ENCODE results near the gene NEK8.
"Not testable (repeated sequence)": the region's sequence is repeated elsewhere in the genome, so short reads cannot be mapped to it uniquely, and the experiment has no call there.

The NEK8 gene

DNA sequence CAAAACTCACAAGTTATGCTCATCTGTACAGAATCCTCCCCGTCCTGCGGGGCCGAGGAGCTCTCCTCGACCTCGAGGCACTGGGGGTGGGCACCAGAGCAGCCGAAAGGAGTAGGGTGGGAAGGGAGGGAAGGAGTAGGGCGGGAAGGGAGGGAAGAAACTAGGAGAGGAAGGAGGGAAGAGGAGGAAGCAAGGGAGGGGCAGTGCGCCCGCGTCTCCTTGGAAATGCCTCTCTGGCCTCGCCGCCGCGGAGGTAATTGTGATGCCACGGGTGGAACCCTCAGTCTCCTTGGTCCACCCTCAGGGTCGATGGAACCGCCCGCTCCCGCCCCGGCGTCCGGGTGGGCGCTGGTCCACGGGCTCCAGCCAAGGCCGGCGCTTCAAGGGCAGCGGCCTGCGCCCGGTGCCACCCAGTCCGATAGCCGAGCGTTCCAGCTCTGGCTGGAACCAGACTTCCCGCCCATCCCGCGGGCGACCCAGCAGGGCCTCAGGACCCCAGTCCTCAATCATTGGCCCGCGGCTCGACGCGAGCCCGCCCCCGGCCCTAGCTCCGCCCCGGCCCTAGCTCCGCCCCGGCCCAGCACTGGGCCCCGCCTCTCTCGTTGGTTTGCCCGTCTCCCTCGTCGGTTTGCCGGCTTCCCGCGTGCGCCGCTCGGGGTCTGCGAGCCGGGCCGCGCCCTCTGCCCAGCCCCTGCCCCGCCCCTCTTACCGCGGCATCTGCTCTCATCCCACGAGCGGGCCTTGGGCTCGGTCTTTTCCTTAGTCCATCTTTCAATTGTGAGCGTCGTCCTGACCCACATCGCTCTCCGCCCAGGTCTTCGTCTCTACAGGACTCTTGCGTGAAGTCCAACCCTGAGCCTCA lies 17.5 kb upstream of the NEK8 start:
- peak; percentile 100 for DNase-seq (ENCODE audit: low spot score)

DNA sequence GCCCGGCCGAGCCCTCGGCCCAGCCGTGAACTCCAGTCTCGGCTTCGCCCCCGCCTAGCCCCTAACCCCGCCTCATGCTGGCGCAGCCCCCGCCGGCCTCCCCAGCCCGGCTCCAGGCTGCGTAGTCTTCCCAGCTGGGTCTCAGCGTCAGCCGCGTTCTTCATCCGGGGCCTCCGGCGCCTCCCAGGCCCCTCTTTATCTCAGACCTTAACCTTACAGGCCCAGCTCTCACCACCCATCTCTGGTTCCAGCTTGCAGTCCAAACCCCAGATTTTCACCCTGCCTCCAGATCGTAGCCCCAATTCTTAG lies 16.9 kb upstream of the NEK8 start, which contains the start of gene PROCA1:
TSS of gene PROCA1 (minus strand) at position 166 of the 309 bp plus-strand sequence. CDS start 228 bp downstream, outside the sequence.
- no peak for DNase-seq (ENCODE audit: low spot score)

DNA sequence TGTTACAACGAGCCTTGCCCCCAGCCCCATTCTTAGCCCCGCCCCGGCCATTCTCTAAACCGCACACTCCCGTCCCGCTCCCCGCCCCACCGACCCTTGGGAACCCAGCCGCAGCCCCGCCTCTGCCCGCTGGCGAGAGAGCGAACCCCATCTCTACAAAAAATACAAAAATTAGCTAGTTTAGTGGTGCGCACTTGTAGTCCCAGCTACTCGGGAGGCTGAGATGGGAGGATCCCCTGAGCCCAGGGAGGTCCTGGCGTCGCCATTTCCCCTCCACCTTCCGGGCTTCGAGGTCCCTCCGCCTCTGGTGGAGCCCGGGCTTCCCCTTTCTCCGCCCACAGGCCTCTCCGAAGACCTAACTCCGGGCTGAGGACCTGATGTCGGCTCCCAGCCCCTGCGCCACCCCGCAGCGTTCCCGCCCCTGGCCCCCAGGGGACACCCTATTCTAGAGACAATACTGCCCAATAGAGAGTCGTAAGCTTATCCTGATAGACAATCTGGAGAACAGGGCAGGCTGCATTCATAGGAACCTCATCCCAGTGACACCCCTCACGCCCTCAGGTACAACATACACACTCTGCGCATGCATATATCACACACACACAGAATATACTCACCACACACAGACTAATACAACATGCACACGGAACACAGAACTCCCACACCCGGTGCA lies 16.4 kb upstream of the NEK8 start:
- peak; percentile 85 for DNase-seq (ENCODE audit: low spot score)

DNA sequence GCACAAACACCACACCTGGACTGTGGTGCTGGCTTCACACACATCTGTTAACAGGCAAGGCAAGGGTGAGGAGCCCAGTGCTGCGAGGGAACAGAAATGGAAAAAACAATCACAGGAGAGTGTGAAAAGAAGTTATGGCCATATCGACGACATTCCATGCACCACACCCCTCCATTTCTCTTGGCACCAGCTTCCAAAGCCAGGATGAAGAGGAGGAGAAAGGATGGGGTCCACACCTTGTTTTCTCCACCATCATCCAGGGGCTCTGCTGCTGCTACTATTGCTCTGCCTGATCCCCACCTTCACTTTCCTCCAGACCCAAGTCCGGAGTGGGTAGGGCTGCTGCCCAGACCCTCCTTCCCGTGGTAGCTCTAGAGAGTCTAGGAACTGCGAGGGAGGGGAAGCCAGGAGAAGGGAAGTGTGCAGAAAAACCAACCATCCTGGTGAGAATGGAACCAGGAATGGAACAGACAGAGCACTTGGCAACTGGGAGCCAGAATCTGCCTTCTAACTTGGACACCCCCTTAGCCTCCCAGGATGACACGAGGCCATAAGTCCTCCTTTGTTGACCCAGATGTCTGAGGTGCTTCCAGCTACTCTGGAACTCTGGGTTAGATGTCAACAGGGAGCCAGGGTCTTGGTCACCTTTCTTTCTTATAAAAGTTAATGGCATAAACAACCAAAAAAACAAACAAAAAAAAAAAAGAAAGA lies 15.7 kb upstream of the NEK8 start:
- DNase-seq (ENCODE audit: low spot score) = no peak

DNA sequence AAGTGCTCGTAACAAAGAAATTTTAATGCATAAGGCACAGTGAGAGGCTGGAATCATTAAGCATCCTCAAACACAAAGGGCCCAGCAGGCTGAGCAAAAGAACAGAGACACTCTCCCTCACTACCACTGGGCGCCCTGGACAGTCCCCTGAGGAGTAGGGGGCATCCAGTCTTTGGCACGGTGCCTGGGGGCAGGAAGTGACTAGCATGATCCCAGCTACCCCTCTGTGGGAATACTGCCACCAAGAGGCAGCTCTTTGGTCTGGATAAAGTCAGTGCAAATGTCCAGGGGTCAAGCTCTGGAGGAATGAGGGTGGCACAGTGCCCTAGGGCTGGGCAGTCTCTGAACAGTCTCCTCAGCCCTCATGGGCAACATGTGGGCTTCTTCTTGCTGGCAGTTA lies 14.3 kb upstream of the NEK8 start:
- DNase-seq (ENCODE audit: low spot score) = no peak

DNA sequence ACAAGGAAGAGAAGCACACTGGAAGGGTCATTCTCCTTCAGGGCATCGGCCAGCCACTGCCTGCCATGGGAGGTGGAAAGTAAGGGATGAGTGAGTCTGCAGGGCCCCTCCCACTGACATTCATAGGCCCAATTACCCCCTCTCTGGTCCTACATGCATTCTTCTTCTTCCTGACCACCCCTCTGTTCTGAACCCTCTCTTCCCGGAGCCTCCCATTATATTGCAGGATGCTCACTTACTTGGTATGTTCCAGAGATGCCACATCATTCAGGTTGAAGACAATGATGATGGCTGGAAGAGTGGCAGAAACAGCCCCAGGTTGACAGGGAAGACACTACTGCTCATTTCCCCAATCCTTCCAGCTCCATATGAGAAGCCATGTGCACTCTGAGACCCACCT lies 13.4 kb upstream of the NEK8 start:
- no peak for DNase-seq (ENCODE audit: low spot score)

DNA sequence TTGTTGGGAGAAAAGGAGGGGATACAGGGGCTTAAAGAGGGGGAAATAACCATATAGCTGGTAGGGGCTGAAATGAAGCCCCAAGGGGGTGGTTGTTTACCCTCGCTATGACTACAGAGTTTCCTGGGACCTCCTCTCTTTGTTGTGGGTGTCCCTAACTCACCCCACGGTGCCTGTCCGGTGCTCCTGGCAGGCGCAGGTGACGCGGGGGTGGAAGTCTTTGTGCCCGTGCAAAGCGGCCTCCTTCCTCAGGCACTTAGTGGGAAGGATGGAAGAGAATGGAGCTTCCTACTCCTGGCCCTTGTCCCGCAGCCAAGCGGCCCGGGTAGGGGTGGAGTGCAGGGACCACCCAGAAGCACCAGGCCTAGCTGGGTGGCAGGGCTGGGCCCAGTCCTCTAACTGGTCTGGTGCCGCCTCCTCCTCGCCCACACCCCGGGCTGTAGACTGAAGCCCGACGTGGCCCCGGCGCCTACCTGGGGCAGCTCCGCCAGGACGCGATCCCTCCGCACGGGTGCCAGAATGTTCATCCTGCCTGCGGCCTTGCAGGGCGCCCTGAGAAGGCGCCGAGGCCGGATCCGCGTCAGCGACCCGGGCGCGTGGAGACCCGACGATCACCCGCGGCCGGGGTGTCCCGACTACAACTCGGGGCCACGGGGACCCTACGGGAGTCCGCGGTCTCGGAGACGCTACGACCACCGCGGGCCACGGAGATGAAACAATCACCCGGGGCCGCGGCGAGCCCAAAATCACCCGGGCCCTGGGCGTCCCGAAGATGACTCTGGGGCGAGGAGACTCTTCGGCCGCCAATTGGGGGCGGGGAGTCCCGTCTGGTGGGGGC lies 11.6 kb upstream of the NEK8 start:
- peak; percentile 84 for DNase-seq (ENCODE audit: low spot score)

DNA sequence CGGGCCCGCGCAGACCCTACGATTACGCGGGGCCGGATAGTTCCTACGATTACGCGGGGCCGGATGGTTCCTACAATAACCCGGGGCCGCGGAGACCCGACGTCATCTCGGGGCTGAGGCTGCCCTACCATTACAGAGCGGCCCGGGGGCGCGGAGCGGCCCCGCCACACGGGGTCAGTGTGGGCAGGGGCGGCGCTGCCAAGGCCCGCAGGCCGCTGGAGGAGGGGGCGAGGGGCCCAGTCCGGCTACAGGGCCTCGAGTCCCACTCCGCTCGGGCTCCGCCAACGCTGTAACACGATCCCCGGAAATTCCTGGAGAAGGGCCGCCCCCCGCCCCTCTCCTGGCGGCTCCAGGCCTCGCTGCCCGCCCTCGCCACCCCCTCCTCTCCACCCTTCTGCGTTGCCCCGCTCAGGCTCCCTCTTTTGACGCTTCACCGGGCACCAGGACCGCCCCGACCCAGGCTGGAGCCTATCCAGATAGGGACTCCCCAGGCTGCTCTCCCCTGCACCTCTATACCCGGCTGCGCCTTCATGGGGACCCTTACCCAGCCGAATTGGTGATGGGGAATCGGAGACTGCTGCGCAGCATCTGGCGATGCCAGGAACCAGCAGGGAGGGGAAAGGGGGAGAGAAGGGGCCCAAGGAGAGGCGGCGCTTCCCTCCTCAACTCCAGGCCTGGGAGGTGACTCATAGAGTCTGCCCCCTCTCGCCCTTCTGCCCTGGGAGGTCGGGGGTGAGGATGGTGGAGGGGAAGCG lies 10.8 kb upstream of the NEK8 start, which contains the start of gene RAB34:
TSS of gene RAB34 (minus strand) at position 291 of the 755 bp plus-strand sequence. CDS start 602 bp downstream, outside the sequence.
- DNase-seq (ENCODE audit: low spot score) = peak; percentile 98

DNA sequence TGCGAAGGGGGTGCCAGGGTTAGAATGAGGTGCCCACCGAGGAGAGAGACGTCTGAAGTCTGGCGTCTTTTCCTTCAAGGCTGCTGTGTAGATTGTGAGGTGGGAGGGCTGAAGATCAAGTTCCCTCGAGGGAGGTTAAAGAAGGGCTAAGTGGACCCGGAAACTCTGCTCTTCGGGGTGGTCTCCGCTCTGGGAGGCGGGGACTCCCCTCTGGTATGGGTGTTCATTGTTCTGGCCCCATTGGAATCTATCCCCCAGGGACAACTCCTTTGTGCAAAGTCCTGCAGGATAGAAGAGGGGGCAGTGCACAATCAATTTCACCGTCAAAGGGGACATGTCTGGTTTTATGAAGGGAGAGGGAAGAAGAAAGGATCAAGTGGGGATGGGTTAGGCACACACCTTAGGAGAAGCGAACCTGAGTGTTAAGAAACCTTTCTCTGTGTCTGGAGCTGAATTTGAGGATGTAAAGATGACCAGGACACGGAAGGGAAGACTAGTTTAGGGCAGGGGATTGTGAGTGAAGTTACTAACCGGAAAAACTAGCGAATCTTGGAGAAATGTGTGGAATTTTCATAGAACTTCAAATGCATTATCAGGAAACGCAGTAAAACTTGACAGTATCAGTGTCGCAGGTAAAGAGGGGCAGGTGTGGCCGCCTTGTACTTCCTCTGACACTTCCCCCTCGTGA lies 10.1 kb upstream of the NEK8 start:
- no peak for DNase-seq (ENCODE audit: low spot score)

DNA sequence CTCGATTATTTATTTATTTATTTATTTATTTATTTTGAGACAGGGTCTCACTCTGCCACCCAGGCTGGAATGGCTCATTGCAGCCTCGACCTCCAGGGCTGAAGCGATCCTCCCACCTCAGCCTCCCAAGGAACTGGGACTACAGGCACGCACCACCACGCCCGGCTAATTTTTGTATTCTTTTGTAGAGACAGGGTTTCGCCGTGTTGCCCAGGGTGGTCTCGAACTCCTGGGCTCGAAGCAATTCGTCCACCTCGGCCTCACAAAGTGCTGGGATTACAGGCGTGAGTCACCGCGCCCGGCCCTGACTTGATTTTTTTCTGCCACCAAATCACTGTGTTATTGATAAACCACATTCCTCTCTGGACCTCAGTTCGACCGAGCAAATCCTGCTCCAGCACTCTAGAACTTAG lies 9.6 kb upstream of the NEK8 start:
- DNase-seq (ENCODE audit: low spot score) = no peak

DNA sequence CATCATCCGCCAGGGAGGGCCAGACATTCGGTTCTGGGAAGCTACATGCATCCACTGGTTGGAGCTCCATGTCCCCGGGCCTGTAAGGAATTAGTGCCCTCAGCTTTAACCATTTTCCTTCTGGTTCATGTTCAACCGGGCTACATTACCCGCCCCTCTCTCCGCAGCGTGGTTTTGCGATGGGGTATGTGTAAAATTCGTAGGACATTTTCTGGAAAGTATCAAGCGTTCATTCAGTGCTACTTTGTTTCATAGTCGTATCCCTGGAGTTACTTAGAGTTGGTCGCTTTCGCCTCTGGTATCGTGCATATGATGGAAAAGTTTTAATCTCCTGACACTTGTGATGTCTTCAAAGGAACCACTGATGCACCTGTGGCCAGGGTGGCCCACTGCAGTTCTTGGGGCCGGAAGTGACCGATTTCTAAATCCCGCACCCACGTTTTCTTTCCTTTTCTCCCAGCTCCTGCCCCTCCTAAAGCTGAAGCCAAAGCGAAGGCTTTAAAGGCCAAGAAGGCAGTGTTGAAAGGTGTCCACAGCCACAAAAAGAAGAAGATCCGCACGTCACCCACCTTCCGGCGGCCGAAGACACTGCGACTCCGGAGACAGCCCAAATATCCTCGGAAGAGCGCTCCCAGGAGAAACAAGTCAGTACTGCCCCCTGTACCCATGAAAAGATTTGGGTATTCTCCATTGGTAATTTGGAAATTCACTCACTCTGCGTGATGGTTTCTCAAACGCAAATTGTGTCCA lies 8.2 kb upstream of the NEK8 start:
- DNase-seq (ENCODE audit: low spot score) = no peak

DNA sequence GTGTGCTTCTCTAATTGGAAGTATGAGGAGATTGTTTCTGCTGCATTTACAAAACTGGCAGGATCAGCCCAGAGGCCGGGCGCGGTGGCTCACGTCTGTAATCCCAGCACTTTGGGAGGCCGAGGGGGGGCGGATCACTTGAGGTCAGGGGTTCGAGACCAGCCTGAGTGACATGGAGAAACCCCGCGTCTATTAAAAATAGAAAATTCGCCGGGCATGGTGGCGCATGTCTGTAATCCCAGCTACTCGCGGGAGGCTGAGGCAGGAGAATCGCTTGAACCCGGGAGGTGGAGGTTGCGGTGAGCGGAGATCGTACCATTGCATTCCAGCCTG lies 7.6 kb upstream of the NEK8 start:
- DNase-seq (ENCODE audit: low spot score) = not testable (repeated sequence)

DNA sequence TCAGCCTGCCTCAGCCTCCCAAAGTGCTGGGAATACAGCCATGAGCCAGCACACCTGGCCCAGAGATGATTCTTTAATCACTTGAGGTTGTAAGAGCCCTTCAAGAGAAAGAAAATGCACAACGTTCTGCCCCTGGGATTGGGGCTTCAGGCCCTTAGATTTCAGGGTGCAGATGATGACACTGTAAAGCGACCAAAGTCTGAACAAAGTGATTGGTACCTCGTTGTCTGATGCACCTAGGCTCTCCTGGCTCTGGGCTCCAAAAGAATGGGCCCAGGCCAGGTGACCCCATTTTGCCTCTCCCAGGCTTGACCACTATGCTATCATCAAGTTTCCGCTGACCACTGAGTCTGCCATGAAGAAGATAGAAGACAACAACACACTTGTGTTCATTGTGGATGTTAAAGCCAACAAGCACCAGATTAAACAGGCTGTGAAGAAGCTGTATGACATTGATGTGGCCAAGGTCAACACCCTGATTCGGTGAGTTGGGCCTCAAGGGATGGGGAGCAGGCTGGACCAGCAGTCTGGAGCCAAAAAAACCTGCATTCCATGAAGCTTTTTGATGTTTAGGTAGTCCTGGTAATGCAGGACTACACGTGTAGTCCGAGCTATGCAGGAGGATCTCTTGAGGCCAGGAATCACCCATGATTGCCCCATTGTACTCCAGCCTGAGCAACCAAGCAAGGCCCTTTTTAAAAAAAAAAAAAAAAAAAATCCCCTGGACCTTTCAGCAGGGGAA lies 6.0 kb upstream of the NEK8 start:
- no peak for DNase-seq (ENCODE audit: low spot score)

DNA sequence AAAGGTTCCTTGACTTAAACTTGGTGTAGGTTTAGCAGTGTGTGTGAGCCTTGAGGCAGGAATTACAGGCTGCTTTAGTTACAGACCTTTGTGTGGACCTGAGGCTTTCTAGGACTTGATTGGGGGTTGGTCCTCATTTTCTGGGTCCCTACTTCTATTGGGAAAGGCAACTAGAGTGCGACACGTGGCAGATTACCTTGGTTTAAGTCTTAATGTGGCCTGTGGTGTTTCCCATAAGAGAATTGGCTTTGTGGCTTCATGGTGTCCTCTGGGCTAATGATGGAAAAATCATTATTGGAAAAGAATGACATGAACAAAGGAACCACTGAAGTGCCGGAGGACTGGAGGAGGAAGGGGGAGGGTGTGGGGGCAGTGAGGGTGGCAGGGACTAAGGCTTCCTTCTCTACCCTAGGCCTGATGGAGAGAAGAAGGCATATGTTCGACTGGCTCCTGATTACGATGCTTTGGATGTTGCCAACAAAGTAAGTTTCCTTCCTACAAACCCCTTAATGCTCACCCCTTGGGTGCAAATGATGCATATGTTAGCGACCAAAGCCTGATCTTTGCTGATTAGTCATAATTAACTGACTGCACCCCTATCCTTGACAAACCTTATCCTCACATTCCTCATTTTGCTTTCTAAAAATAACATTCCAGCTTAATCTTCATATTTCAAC lies 5.3 kb upstream of the NEK8 start:
- DNase-seq (ENCODE audit: low spot score) = no peak

DNA sequence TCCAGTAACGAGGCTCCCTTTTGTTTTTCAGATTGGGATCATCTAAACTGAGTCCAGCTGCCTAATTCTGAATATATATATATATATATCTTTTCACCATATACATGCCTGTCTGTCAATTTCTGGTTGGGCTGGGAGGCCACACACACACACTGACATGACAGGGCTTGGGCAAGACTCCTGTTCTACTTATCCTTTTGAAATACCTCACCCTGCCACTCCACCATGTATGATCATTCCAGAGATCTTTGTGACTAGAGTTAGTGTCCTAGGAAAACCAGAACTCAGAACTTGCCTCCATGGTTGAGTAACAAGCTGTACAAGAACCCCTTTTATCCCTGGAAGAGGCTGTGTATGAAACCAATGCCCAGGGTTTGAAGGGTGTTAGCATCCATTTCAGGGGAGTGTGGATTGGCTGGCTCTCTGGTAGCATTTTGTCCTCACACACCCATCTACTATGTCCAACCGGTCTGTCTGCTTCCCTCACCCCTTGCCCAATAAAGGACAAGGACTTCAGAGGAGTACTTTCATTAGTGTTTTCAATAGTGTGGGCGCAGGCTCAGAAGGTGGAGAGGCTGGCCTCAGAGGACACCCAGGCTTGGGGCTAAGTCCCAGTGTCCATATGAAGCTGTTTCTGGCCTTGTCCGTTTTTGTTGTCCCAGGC lies 4.6 kb upstream of the NEK8 start:
- DNase-seq (ENCODE audit: low spot score) = not testable (repeated sequence)

DNA sequence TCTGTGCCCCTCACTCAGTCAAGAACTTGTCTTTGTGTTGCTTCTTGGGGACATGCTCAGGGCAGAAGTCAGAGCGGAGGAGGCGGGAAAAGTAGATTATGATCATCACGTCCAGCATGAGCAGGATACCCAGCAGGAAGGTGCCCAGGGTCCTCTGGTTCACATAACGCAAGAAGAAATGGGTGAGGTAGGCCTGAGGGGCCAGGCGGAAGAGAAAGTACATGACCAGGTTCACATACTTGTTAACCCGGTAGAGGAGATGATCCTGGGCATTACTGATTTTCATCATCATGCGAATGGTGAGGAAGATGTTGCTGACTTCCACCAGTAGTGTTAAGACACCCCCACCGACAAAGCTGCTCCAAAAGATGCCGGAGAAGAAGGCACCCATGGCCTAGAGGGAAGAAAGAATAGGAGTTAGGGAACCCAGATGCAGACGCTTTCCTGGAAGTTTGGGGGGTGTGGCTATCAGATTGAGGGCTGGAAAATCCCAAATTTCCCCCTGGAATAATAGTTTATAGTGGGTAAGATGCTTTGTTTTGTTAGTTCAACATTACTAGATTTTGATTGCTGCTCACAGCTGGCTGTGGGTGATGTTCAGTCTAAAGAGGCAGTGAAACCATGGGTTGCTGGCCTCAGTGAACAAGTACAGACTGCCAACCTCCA lies 4.0 kb upstream of the NEK8 start:
- no peak for DNase-seq (ENCODE audit: low spot score)

DNA sequence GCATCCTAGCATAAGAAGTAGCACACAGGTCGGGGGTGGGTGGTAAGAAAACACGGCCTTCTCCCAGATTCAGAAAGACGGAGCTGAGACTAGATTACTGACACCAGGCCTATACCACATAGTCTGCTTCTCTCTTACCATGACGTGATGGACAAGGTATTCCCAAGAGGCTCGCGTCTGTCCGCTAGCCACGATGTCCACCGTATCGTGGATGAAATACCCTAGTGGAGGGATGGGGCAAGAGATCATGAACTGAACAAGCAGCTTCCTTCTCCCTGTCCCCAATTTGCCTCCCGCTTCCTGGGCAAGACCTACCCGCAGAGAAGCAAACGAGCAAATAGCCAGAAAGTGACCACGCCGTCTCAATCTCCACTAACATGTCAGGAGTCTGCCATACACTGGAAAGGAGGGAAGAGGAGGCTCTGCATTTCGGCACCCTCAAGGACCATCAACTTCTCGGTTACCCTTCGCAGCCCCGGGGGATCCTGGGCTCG lies 3.4 kb upstream of the NEK8 start:
- no peak for DNase-seq (ENCODE audit: low spot score)

Data from ecto neural progenitor cell (in vitro differentiated cells).